Measurements from ENCODE around the gene CISD1.

DNA sequence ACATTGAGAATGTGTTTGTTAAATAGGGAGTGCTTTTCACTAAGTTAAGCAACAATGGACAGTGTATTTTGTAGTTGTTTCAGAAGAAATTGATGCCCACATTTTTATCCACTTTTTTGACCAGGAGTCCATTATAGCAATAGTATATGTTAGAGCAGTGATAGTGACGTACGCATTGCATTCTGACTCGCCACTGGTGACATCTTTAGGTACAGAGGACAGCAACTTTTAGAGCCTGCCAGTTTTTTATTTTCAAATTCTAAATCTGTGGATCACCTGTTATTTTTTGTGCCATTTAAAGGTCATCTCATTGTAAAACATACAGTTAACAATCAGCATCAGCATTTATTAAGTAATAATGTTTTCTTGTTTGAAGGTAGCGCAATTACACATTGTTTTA is 67.3 kb downstream of the CISD1 start:
- TF ChIP-seq, protein P1, sequence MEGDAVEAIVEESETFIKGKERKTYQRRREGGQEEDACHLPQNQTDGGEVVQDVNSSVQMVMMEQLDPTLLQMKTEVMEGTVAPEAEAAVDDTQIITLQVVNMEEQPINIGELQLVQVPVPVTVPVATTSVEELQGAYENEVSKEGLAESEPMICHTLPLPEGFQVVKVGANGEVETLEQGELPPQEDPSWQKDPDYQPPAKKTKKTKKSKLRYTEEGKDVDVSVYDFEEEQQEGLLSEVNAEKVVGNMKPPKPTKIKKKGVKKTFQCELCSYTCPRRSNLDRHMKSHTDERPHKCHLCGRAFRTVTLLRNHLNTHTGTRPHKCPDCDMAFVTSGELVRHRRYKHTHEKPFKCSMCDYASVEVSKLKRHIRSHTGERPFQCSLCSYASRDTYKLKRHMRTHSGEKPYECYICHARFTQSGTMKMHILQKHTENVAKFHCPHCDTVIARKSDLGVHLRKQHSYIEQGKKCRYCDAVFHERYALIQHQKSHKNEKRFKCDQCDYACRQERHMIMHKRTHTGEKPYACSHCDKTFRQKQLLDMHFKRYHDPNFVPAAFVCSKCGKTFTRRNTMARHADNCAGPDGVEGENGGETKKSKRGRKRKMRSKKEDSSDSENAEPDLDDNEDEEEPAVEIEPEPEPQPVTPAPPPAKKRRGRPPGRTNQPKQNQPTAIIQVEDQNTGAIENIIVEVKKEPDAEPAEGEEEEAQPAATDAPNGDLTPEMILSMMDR (IDR thresholded peaks at IDR 0.05), result no peak
- TF ChIP-seq EP300 (IDR thresholded peaks at IDR 0.05), result no peak
